ENCODE data around the gene FAM124A. TPM values are rescaled to one million over a fixed set of nuclear protein-coding genes. Genes with fewer than 3 reads are reported as not detected.

FAM124A gene
- polyA plus RNA-seq, 3 donors = 0.03 to 0.20 (median 0.13) TPM

GRCh38 chr13:51175639-51176038 is 46.6 kb upstream of the FAM124A start:
- H3K27me3 Mint-ChIP-seq (ENCODE audit: low read depth in 3 of 3) = peaks cover 7 to 16% (median 14%) of the 10 kb centered on the region in 3 donors
- H3K27me3 ChIP-seq (ENCODE audit: control insufficient read depth in 2 of 2, insufficient read depth in 2 of 2, low read length in 2 of 2) = no peaks in the 10 kb centered on the region
- no peak for TF ChIP-seq CTCF (IDR thresholded peaks at IDR 0.05)
- intact Hi-C loops (cut with micrococcal nuclease) = no loop called here
- no peaks in the 10 kb centered on the region for H4K20me1 ChIP-seq (ENCODE audit: insufficient read depth, low read length)
- H3K9me3 ChIP-seq (replicated peaks in 1 of 2; ENCODE audit: control insufficient read depth in 1 of 2, insufficient read depth in 1 of 2, low read length in 2 of 2) = no peaks in the 10 kb centered on the region
- no peak for DNase-seq
- H3K36me3 ChIP-seq (replicated peaks in 1 of 2; ENCODE audit: control insufficient read depth in 1 of 2, insufficient read depth in 2 of 2, low read length in 2 of 2) = no peaks in the 10 kb centered on the region
- no peak overlapping the region for H2AFZ ChIP-seq (ENCODE audit: insufficient read depth, low read depth, low read length, poor library complexity, severe bottlenecking)
- H3K4me2 ChIP-seq (replicated peaks; ENCODE audit: extremely low read depth, low read length, poor library complexity, severe bottlenecking) = no peak overlapping the region
- no peak overlapping the region for H3K27ac ChIP-seq (ENCODE audit: low read depth in 1 of 2, low read length in 2 of 2)
- H3K36me3 Mint-ChIP-seq = no peaks in the 10 kb centered on the region
- peaks cover 5% of the 10 kb centered on the region for H3K4me1 Mint-ChIP-seq
- H3K27ac Mint-ChIP-seq = no peak overlapping the region
- H3K9me3 Mint-ChIP-seq = peaks cover 0 to 9% (median 4%) of the 10 kb centered on the region in 7 donors
- no peaks in the 10 kb centered on the region for H3K79me2 ChIP-seq (ENCODE audit: insufficient read depth, low read length)
- no peak overlapping the region for H3K9ac ChIP-seq (ENCODE audit: insufficient read depth, low read length, poor library complexity, severe bottlenecking)
- no CpG with 5 or more reads among the region's 1 CpG for WGBS (ENCODE audit: insufficient coverage)
- H3K4me3 Mint-ChIP-seq = no peak overlapping the region
- no peak overlapping the region for H3K4me3 ChIP-seq (replicated peaks in 1 of 3; ENCODE audit: low read depth in 2 of 3, low read length in 3 of 3)
- H3K4me1 ChIP-seq (ENCODE audit: control insufficient read depth in 1 of 2, insufficient read depth in 2 of 2, low read length in 2 of 2) = peaks cover 0 to 3% of the 10 kb centered on the region in 2 donors

GRCh38 chr13:51177188-51177587 is 45.0 kb upstream of the FAM124A start:
- no peak overlapping the region for H3K27ac ChIP-seq (ENCODE audit: low read depth in 1 of 2, low read length in 2 of 2)
- no peaks in the 10 kb centered on the region for H3K36me3 Mint-ChIP-seq
- no peak overlapping the region for H3K9ac ChIP-seq (ENCODE audit: insufficient read depth, low read length, poor library complexity, severe bottlenecking)
- no peak for DNase-seq
- no peak overlapping the region for H3K4me3 ChIP-seq (replicated peaks in 1 of 3; ENCODE audit: low read depth in 2 of 3, low read length in 3 of 3)
- H3K27ac Mint-ChIP-seq = no peak overlapping the region
- H3K79me2 ChIP-seq (ENCODE audit: insufficient read depth, low read length) = no peaks in the 10 kb centered on the region
- H3K27me3 ChIP-seq (ENCODE audit: control insufficient read depth in 2 of 2, insufficient read depth in 2 of 2, low read length in 2 of 2) = peaks cover 0 to 3% of the 10 kb centered on the region in 2 donors
- no peak overlapping the region for H2AFZ ChIP-seq (ENCODE audit: insufficient read depth, low read depth, low read length, poor library complexity, severe bottlenecking)
- H4K20me1 ChIP-seq (ENCODE audit: insufficient read depth, low read length) = no peaks in the 10 kb centered on the region
- 80% methylated on average over 1 of the region's 1 CpG for WGBS (ENCODE audit: insufficient coverage)
- H3K9me3 ChIP-seq (replicated peaks in 1 of 2; ENCODE audit: control insufficient read depth in 1 of 2, insufficient read depth in 1 of 2, low read length in 2 of 2) = no peaks in the 10 kb centered on the region
- H3K27me3 Mint-ChIP-seq (ENCODE audit: low read depth in 3 of 3) = peaks cover 2 to 6% (median 4%) of the 10 kb centered on the region in 3 donors
- no peaks in the 10 kb centered on the region for H3K36me3 ChIP-seq (replicated peaks in 1 of 2; ENCODE audit: control insufficient read depth in 1 of 2, insufficient read depth in 2 of 2, low read length in 2 of 2)
- H3K4me1 ChIP-seq (ENCODE audit: control insufficient read depth in 1 of 2, insufficient read depth in 2 of 2, low read length in 2 of 2) = peaks cover 0 to 3% of the 10 kb centered on the region in 2 donors
- no peak for TF ChIP-seq CTCF (IDR thresholded peaks at IDR 0.05)
- H3K4me2 ChIP-seq (replicated peaks; ENCODE audit: extremely low read depth, low read length, poor library complexity, severe bottlenecking) = no peak overlapping the region
- peaks cover 0 to 6% (median 3%) of the 10 kb centered on the region in 7 donors for H3K9me3 Mint-ChIP-seq
- H3K4me1 Mint-ChIP-seq = peaks cover 5% of the 10 kb centered on the region
- no peak overlapping the region for H3K4me3 Mint-ChIP-seq
- intact Hi-C loops (cut with micrococcal nuclease) = no loop called here

Measured in CD14-positive monocyte (primary cell).